A673 (cell line): ENCODE measurements around the gene KBTBD13. TPM values are rescaled to one million over a fixed set of nuclear protein-coding genes. Genes with fewer than 3 reads are reported as not detected.

Source experiments
- BruUV-seq: library from RNA; stranded (reverse); fragments of 400-500 nt; replicated peaks from 2 replicates; lab custom pipeline; 2021; lab: Mats Ljungman, UMichigan
- CTCF ChIA-PET: fragments of 300-600 bp; sonication (Branson Sonifier 250); formaldehyde crosslinking; loops from one replicate; lab custom pipeline; 2022; ENCODE audit warnings: antibody characterized with exemption; lab: Charles Lee
- POLR2A ChIA-PET: fragments of 300-600 bp; sonication (Branson Sonifier 250); formaldehyde crosslinking; loops from one replicate; lab custom pipeline; 2022; ENCODE audit warnings: antibody characterized with exemption; ENCODE audit not compliant: low non-redundant PET; lab: Charles Lee
- DNase-seq: peaks from one replicate; pipeline ENCODE4 v3.0.0-alpha.2; 2015; ENCODE audit warnings: low spot score
- H3K27ac ChIP-seq: fragments of 200-600 bp; sonication (generic); 2 replicates; pipeline ENCODE4 v1.5.1; 2016; ENCODE audit warnings: mixed run types, low read depth, mild to moderate bottlenecking, mixed read lengths, antibody characterized with exemption, low read length; ENCODE audit not compliant: poor library complexity, severe bottlenecking
- H3K27me3 ChIP-seq: fragments of 200-600 bp; sonication (generic); replicated peaks from 2 replicates; pipeline ENCODE4 v1.6.1; 2017; ENCODE audit warnings: mixed run types, low read depth, mild to moderate bottlenecking, mixed read lengths, antibody characterized with exemption, low read length; ENCODE audit not compliant: insufficient read depth, poor library complexity
- H3K36me3 ChIP-seq: fragments of 200-600 bp; sonication (generic); 2 replicates; pipeline ENCODE4 v1.6.1; 2016; ENCODE audit warnings: mixed run types, mild to moderate bottlenecking, mixed read lengths, antibody characterized with exemption, low read length; ENCODE audit not compliant: insufficient read depth, poor library complexity, severe bottlenecking
- H3K4me1 ChIP-seq: fragments of 200-600 bp; sonication (generic); 2 replicates; pipeline ENCODE4 v1.6.1; 2017; ENCODE audit warnings: mixed run types, mild to moderate bottlenecking, mixed read lengths, antibody characterized with exemption, low read length; ENCODE audit not compliant: insufficient read depth, poor library complexity, severe bottlenecking
- H3K4me3 ChIP-seq: fragments of 200-600 bp; sonication (generic); 2 replicates; pipeline ENCODE4 v1.5.1; 2016; ENCODE audit warnings: low read depth, mixed run types, mild to moderate bottlenecking, mixed read lengths, low read length; ENCODE audit not compliant: poor library complexity, severe bottlenecking
- H3K9me3 ChIP-seq: fragments of 200-600 bp; sonication (generic); 2 replicates; pipeline ENCODE4 v1.6.1; 2016; ENCODE audit warnings: mixed run types, low read depth, mild to moderate bottlenecking, mixed read lengths, antibody characterized with exemption, low read length; ENCODE audit not compliant: poor library complexity, severe bottlenecking
- CTCF ChIP-seq: fragments of 300-800, 200-600 bp; sonication (generic); conservative IDR thresholded peaks from 2 replicates; pipeline ENCODE4 v1.5.1; 2017; ENCODE audit warnings: low read depth, mild to moderate bottlenecking, antibody characterized with exemption, low read length, moderate library complexity, mixed read lengths
- EZH2 ChIP-seq: fragments of 200-600 bp; sonication (generic); IDR thresholded peaks from 2 replicates; pipeline ENCODE4 v1.6.1; 2017; ENCODE audit warnings: borderline replicate concordance, low read depth, mild to moderate bottlenecking, mixed read lengths, antibody characterized with exemption, low read length; ENCODE audit not compliant: poor library complexity, severe bottlenecking
- intact Hi-C: fragments of 100-400 bp; cut with micrococcal nuclease; formaldehyde crosslinking; loops from one replicate; pipeline ENCODE4 v1.10.0; 2022; ENCODE audit not compliant: unreplicated experiment
- total RNA-seq: library from RNA; stranded (reverse); gene quantifications from 2 replicates; pipeline ENCODE4 v1.2.3, GENCODE V29; 2021

Gene KBTBD13
- total RNA-seq, 1 experiment from 2014 or later, result not detected

- TF ChIP-seq EZH2 (no peak), CTCF (no peak)
- intact Hi-C loops, result no loop called here
- no TSS peak for BruUV-seq
- DNase-seq, result no peak
- Histone ChIP-seq H3K36me3 (no peaks in the 10 kb centered on the region), H3K27ac (no peak within 1 kb of the TSS), H3K4me1 (peaks cover 10% of the 10 kb centered on the region), H3K4me3 (no peak within 1 kb of the TSS), H3K27me3 (no peaks in the 10 kb centered on the region), H3K9me3 (no peaks in the 10 kb centered on the region)
- ChIA-PET CTCF (no interaction called here), POLR2A (no interaction called here)
Observed at GRCh38 chr15:65044724-65045481, 31.6 kb upstream of the KBTBD13 start, which contains the start of gene SLC51B. TSS of gene SLC51B (plus strand) at chr15:65045387. CDS start at chr15:65050005, 4,618 bp downstream.

- ChIA-PET POLR2A (no interaction called here), CTCF (no interaction called here)
- intact Hi-C loops, result no loop called here
- Histone ChIP-seq H3K27me3 (no peaks in the 10 kb centered on the region), H3K4me1 (peaks cover 11% of the 10 kb centered on the region), H3K27ac (no peak overlapping the region), H3K36me3 (no peaks in the 10 kb centered on the region), H3K4me3 (no peak overlapping the region), H3K9me3 (no peaks in the 10 kb centered on the region)
- no peak for DNase-seq
- no peak for TF ChIP-seq EZH2
- no peak for TF ChIP-seq CTCF
- BruUV-seq, result no TSS peak
Observed at GRCh38 chr15:65048241-65048640, 28.3 kb upstream of the KBTBD13 start.

DNA sequence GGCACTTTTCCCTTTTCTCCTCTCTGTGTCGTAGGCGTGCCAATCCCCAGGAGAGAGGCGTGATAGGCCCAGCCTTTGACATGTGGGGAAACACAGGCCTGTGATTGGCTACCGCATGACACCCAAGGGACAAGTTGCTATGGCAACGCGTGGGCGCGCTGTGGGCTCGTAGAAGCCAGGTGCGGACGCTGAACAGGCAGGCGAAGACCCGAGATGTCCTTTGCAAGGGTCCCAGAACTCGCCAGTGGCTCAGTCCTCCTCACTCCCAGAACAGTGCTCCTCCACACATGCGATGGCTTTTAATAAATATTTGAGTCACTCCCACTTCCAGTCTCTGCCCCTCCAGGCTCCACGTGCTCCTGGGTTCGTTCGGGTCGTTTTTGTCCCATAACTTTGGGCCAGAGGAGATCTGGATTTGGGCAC lies 27.1 kb upstream of the KBTBD13 start:
- DNase-seq, result peak; percentile 98
- no TSS peak for BruUV-seq
- ChIA-PET POLR2A (no interaction called here), CTCF (no interaction called here)
- TF ChIP-seq EZH2 (no peak), CTCF (no peak)
- intact Hi-C loops, result no loop called here
- Histone ChIP-seq H3K27ac (no peak overlapping the region), H3K4me1 (peaks cover 11% of the 10 kb centered on the region), H3K36me3 (no peaks in the 10 kb centered on the region), H3K9me3 (no peaks in the 10 kb centered on the region), H3K27me3 (no peaks in the 10 kb centered on the region), H3K4me3 (peak overlapping the region; percentile 22)
